ENCODE data around the gene SLC34A1.
"Not testable (repeated sequence)": the region's sequence is repeated elsewhere in the genome, so short reads cannot be mapped to it uniquely, and the experiment has no call there.

SLC34A1 gene

DNA sequence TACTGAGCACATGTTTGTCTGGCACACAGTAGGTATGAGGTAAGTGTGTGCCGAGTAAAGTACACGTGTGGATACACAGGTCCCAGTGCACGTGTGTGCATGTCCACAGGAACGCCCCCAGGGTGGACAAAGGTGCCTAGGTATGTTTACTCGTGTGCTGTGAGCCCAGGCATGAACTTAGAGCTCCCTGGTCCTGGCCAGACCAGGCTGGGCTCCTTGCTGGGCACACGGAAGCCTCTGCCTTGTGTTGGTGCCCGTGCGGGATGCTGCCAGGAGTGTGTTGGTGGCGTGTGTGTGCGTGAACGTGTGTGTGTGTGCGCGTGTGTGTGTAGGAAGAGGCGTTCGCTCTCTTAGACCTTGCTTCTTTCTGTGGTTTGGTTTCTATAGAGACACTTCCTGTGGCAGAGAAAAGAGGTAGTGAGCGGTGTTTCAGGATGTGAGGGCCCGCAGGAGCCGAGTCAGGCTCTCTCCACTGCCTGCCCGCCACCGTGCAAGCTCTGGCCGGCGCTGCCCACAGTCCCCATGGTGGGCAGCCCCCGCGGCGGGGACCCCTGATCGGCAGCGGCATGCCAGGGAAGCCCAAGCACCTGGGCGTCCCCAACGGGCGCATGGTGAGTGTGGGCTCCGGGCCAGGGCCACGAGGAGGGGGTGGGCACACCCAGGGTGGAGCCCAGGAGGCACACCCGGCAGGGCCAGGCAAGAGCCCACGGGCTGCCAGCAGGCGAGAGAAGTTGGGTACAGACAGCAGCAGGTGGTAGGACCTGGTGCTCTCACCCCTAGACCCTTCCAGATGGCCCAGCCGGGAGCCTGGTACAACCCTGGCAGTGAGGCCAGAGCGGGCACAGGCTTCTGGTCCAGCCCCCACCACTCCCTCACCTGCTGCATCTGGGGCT, 26.5 kb upstream of the SLC34A1 start, which contains the start of gene RGS14:
Gene RGS14, plus strand, starts transcription at position 466 of the 893 bp plus-strand sequence. Its CDS starts 101 bp downstream, at position 567.
- peak; percentile 98 for FAIRE-seq
- peak; percentile 90 for DNase-seq (ENCODE audit: insufficient read length)
- TF ChIP-seq POLR2AphosphoS5 (IDR thresholded peaks at IDR 0.05; ENCODE audit: low read depth, low read length) (no peak), POLR2A (IDR thresholded peaks at IDR 0.05; ENCODE audit: low read depth, low read length) (peak; percentile 66; the same call in 1 of the 2 replicates)

DNA sequence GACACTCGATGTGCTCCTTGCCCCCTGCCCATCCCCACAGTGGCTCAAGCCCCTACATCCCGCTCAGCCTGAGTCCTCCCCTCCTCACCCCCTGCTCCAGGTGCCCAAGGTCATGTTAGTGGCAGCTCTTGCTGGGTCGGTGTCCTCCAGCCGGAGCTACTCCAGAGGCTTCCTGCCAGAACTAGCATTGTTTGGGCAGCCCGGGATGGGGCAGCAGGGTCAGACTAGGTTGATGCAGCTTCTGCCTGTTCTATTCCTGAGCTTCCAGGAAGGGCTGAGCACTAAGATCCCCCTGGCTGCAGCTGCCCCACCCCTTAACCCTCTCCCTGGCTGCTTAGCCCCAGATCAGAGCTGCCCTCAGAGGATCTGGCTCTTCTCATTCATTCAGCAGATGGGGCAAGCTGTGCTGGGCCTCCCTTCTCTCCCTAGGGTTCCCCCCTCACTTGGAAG, 25.8 kb upstream of the SLC34A1 start:
- DNase-seq (ENCODE audit: insufficient read length) (no peak), FAIRE-seq (no peak)
- TF ChIP-seq POLR2A (IDR thresholded peaks at IDR 0.05; ENCODE audit: low read depth, low read length), result no peak
- TF ChIP-seq TAF1 (IDR thresholded peaks at IDR 0.05; ENCODE audit: borderline replicate concordance, low read depth, low read length), result no peak
- no peak for TF ChIP-seq POLR2AphosphoS5 (IDR thresholded peaks at IDR 0.05; ENCODE audit: low read depth, low read length)

DNA sequence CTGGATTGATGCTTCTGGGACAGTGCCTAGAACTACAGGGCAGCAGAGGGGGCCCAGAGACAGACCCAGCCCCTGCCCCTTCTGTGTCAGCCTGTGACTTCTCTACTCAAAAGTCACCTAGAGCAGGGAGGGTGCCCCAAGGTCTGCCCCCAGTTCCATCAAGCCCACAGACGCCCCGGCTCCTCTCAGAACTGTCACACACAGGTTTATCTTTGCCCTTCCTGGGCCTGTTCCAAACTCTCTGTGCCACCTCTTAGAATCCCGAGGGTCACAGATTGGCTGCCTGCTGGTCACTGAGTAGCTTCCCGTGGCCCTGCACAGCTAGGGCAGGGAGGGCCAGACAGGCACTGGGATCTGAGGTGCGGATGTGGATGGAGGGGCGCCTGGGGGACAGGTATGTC, 24.8 kb upstream of the SLC34A1 start:
- no peak for DNase-seq (ENCODE audit: insufficient read length)
- FAIRE-seq, result no peak
- no peak for TF ChIP-seq POLR2AphosphoS5 (IDR thresholded peaks at IDR 0.05; ENCODE audit: low read depth, low read length)
- TF ChIP-seq TAF1 (IDR thresholded peaks at IDR 0.05; ENCODE audit: borderline replicate concordance, low read depth, low read length), result no peak
- no peak for TF ChIP-seq POLR2A (IDR thresholded peaks at IDR 0.05; ENCODE audit: low read depth, low read length)

DNA sequence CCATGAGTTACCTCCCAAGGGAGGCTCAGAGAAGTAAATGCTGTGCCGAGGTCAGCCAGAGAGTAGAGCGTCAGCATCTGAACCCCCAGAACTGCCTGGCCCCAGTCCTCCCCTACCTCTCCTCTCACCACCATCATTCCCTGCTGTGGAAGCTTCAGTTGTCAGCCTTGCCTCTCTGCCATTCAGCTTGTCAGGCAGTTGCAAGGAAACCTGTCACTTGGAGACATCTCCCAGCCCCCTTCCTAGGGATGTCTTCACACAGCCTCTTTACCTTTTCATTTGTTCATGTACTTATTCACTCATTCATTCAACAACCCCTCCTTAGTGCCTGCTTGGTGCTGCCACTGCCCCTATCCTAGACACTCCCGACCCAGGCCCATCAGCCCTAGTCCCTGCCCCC, 24.4 kb upstream of the SLC34A1 start:
- DNase-seq (ENCODE audit: insufficient read length), result no peak
- FAIRE-seq, result no peak
- TF ChIP-seq TAF1 (IDR thresholded peaks at IDR 0.05; ENCODE audit: borderline replicate concordance, low read depth, low read length), result no peak
- no peak for TF ChIP-seq POLR2A (IDR thresholded peaks at IDR 0.05; ENCODE audit: low read depth, low read length)
- no peak for TF ChIP-seq POLR2AphosphoS5 (IDR thresholded peaks at IDR 0.05; ENCODE audit: low read depth, low read length)

DNA sequence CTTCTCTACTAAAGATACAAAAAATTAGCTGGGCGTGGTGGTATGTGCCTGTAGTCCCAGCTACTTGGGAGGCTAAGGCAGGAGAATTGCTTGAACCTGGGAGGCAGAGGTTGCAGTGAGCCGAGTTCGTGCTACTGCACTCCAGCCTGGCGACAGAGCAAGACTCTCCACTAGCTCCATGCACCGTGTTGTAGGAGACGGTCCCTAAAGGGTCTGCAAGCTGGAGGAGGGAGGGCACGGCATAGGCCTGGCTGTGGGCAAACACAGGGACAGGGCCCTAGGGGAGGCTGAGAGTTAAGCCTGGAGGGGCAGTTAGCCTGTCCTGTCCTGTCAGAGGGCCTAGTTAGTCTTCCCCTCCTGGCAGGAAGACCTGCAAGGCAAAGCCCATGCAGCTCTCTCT, 23.5 kb upstream of the SLC34A1 start:
- not testable (repeated sequence) for DNase-seq (ENCODE audit: insufficient read length); FAIRE-seq

DNA sequence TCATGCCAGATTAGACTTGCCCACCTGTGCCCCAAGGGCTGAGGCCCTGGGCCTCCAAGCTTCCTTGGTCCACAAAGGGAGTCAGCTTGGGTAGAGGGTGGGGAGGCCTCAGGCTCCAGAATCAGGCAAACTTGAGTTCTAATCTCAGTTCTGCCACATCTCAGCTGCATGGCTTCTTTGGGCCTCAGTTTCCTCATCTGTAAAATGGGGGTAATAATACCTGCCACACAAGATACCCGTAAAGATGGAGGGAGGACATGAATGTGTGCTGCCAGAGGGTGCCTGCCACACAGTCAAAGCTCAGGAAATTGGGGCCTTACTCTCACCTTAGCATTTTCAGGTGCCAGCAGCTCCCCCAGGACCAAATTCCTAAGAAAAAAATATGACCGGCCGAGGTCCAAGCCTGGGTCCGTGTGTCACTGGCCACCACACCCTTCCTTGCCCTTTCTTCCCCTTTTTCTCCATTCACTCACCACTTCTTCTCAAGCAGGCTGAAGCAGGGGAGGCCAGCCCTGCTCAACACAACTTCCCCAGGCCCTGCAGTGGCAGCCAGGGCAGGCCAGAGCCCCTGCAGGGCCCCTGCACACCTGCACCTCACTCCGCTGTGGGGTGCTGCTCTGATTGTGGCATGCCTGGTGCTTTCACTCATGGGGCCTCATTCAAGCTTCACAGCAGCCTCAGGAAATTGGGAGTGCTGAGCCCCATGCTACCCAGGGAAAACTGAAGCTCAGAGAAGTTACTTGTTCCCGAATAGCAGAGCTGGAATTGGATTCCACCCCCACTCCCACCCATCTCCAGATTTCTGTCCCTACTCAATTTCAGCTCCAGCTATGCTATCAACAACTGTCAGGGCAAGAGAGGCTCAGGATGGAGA, 22.6 kb upstream of the SLC34A1 start:
- TF ChIP-seq TAF1 (IDR thresholded peaks at IDR 0.05; ENCODE audit: borderline replicate concordance, low read depth, low read length) (no peak), POLR2A (IDR thresholded peaks at IDR 0.05; ENCODE audit: low read depth, low read length) (no peak), POLR2AphosphoS5 (IDR thresholded peaks at IDR 0.05; ENCODE audit: low read depth, low read length) (no peak)
- FAIRE-seq (no peak), DNase-seq (ENCODE audit: insufficient read length) (no peak)

DNA sequence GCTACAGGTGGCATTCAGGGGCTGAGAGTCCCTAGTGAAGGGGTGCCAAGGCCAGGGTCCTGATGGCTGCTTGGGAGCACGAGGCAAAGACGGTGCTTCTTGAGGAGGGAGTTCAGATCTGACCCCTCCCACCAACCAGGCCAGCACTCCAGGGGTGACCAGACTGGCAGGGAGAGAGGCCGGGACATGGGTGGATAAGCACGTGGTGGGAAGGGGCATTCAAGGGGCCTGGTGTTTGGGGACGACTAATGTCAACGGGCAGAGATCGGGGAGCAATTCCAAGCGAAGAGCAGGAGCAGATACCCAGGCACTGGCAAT, 22.0 kb upstream of the SLC34A1 start:
- FAIRE-seq, result peak; percentile 79
- TF ChIP-seq POLR2A (IDR thresholded peaks at IDR 0.05; ENCODE audit: low read depth, low read length) (no peak), POLR2AphosphoS5 (IDR thresholded peaks at IDR 0.05; ENCODE audit: low read depth, low read length) (no peak), TAF1 (IDR thresholded peaks at IDR 0.05; ENCODE audit: borderline replicate concordance, low read depth, low read length) (no peak)
- DNase-seq (ENCODE audit: insufficient read length), result no peak

DNA sequence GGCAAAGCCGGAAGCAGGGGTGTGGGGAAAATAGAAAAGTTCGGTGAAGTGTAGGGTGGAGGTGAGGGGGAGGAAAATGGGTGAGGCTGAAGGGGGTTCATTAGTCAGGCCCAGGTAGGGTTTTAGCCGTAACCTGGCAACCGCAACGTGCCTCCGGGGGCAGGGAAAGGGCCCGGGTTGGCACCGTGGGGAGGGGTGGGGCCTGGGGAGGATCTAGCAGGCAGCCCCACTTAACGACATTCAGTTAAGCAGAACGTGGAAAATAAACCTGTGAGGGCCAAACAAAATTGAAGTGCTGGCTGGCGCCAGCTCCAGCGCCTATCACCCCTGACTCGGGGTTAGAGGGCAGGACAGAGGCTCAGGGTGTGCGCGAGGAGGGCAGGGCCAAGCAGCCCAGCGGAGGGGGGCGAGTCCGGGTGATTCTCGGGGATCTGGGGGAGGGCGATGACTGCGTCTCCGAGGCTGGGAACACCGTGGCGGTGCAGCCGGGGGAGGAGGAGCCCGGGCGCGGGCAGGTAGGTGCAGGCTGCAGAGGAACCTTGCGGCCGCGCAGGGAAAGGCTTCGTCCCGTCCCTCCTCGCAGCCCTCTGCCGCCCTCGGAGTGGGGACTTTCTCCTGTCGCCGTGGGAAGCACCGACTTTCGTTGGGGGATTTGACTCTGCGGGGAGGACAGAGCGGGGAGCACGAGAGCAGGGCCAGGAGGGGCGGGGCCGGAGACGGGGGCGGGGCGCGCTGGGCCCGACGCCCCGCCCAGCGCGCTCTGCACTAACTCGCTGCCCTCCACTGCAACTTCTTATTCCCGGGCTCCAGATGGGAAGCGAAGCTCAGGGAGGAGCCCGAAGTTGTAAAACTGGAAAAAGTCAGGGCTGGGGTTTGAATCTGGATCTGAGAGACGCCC, 21.4 kb upstream of the SLC34A1 start:
- TF ChIP-seq POLR2AphosphoS5 (IDR thresholded peaks at IDR 0.05; ENCODE audit: low read depth, low read length) (no peak), POLR2A (IDR thresholded peaks at IDR 0.05; ENCODE audit: low read depth, low read length) (0 out of 2 replicates have a peak, but pooled peaks have one; percentile 33), TAF1 (IDR thresholded peaks at IDR 0.05; ENCODE audit: borderline replicate concordance, low read depth, low read length) (no peak)
- FAIRE-seq (peak; percentile 98), DNase-seq (ENCODE audit: insufficient read length) (peak; percentile 73)

DNA sequence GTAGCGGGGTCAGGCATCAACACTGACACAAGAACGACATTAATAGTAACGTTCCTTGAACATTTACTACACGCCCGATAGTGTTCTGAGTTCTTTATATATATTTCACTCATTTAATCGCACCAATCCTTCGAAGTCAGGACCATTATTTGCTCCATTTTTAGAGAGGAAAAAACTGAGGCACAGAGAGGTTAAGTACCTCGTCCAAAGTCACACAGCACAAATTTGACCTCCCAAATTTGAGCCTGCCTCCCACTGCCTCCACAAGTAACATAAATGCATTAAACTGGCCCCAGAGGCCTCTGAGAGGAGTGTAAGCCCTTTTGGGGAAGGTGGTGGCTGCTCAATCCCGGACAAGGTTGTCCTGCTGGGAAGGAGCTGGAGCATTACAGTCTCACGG, 20.7 kb upstream of the SLC34A1 start:
- no peak for DNase-seq (ENCODE audit: insufficient read length)
- TF ChIP-seq POLR2A (IDR thresholded peaks at IDR 0.05; ENCODE audit: low read depth, low read length) (no peak), POLR2AphosphoS5 (IDR thresholded peaks at IDR 0.05; ENCODE audit: low read depth, low read length) (no peak), TAF1 (IDR thresholded peaks at IDR 0.05; ENCODE audit: borderline replicate concordance, low read depth, low read length) (no peak)
- no peak for FAIRE-seq

DNA sequence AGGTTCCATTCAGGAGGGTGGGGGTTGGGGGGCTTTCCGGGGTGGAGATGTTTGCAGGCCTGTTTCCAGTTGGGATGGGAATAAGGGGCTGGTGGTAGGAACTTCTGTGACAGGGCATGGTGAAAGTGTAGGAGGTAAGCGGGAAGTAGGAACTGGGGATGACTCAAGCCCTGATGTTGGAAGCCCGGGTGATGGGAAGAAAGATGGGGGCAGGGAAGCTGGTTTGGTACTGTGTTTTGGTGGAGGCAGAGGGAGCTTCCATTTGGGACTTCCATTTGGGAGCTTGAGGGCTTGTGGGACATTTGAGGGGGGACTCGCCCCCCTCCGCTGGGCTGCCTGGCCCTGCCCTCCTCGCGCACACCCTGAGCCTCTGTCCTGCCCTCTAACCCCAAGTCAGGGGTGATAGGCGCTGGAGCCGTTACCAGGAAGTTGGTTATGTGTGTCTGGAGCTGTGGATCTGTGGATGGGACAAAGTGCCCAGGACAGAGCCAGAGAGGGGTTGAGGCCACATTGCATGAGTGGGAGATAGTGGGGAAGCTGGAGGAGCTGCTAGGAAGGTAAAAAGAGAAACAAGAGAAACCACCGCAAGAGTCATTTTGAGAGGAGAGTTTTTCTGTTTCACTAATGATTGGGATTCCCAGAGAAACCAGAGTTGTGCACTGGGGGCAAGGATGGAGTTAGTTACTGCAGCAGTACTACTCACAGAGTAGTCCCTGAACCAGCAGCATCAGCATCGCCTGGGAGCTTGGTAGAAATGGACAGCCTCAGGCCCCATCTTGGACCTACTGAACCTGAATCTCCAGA, 19.9 kb upstream of the SLC34A1 start:
- DNase-seq (ENCODE audit: insufficient read length), result no peak
- peak; percentile 62 for TF ChIP-seq POLR2A (IDR thresholded peaks at IDR 0.05; ENCODE audit: low read depth, low read length)
- TF ChIP-seq TAF1 (IDR thresholded peaks at IDR 0.05; ENCODE audit: borderline replicate concordance, low read depth, low read length), result no peak
- peak; percentile 88 for FAIRE-seq
